C4-2B (cell line): ENCODE measurements around the gene PRND.
"Not testable (repeated sequence)": the region's sequence is repeated elsewhere in the genome, so short reads cannot be mapped to it uniquely, and the experiment has no call there.

Experiments
- H3K27ac ChIP-seq: fragments of 450-650 bp; 2 replicates; pipeline ENCODE4 v1.5.1; 2017
- ZFX ChIP-seq: fragments of 450-650 bp; IDR thresholded peaks from 2 replicates; pipeline ENCODE4 v1.6.1; 2017
- TF ChIP-seq, protein P1 (sequence below): fragments of 450-650 bp; conservative IDR thresholded peaks from 2 replicates; pipeline ENCODE4 v1.5.1; 2017; ENCODE audit warnings: mild to moderate bottlenecking

The PRND gene

DNA sequence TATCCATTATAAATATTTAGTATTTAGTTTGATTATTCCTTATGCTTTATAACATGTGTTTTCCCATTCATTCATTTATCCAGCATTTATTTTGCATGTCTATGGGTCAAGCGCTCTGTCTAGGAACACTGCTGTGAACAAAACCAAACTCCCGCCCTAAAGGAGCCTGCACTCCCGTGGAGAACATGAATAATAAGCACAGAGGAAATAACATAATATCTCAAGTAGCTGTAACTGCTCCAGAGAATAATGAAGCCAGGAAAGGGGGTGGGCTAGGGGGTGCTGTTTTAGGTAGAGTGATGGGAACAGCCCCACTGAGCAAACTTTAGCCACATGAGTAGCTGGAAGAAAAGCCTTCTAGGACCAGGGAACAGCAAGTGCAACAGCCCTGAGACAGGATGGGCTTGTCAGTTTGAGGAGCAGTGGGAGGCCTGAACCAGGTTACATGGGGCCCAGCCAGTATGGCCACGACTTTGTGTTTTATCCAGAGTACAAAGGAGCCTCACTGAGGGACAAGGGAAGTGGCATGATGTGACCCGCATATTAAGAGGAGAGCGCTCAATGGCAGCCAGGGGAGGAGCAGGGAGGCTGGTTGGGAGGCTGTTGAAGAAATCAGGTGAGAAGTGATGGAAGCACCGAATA lies 24.4 kb upstream of the PRND start:
- no peak overlapping the region for H3K27ac ChIP-seq
- TF ChIP-seq, protein P1, sequence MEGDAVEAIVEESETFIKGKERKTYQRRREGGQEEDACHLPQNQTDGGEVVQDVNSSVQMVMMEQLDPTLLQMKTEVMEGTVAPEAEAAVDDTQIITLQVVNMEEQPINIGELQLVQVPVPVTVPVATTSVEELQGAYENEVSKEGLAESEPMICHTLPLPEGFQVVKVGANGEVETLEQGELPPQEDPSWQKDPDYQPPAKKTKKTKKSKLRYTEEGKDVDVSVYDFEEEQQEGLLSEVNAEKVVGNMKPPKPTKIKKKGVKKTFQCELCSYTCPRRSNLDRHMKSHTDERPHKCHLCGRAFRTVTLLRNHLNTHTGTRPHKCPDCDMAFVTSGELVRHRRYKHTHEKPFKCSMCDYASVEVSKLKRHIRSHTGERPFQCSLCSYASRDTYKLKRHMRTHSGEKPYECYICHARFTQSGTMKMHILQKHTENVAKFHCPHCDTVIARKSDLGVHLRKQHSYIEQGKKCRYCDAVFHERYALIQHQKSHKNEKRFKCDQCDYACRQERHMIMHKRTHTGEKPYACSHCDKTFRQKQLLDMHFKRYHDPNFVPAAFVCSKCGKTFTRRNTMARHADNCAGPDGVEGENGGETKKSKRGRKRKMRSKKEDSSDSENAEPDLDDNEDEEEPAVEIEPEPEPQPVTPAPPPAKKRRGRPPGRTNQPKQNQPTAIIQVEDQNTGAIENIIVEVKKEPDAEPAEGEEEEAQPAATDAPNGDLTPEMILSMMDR = no peak
- TF ChIP-seq ZFX = no peak

DNA sequence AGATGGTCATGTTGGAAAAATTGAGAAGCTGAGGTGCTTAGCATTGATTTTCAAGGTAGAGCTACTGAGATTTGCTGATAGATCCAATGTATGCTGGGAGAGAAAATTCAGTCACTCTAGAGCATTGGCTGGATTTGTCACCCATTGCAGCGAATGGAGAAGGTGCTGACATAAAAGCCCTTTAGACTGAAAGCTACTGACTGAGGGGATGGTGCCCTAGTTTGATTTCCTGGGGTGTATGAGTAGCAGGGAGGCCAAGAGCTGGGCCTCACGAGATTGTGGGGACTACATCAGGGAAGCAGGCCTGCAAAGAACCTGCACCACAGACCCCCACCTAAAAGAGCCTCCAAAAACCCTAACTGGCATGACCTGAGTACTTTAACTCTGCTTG lies 23.9 kb upstream of the PRND start:
- TF ChIP-seq, protein P1 = no peak
- TF ChIP-seq ZFX = no peak
- H3K27ac ChIP-seq = no peak overlapping the region

GRCh38 chr20:4699216-4699615 lies 22.5 kb upstream of the PRND start:
- H3K27ac ChIP-seq = no peak overlapping the region
- TF ChIP-seq, protein P1 = no peak
- no peak for TF ChIP-seq ZFX

DNA sequence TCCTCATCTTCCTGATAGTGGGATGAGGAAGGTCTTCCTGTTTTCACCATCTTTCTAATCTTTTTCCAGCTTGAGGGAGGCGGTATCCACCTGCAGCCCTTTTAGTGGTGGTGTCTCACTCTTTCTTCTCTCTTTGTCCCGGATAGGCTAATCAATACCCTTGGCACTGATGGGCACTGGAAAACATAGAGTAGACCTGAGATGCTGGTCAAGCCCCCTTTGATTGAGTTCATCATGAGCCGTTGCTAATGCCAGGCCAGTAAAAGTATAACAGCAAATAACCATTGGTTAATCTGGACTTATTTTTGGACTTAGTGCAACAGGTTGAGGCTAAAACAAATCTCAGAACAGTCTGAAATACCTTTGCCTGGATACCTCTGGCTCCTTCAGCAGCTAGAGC lies 21.8 kb upstream of the PRND start:
- TF ChIP-seq ZFX = no peak
- TF ChIP-seq, protein P1 = no peak
- H3K27ac ChIP-seq = no peak overlapping the region

GRCh38 chr20:4702562-4703280 lies 19.0 kb upstream of the PRND start:
- TF ChIP-seq ZFX = no peak
- TF ChIP-seq, protein P1 = no peak
- H3K27ac ChIP-seq = no peak overlapping the region

DNA sequence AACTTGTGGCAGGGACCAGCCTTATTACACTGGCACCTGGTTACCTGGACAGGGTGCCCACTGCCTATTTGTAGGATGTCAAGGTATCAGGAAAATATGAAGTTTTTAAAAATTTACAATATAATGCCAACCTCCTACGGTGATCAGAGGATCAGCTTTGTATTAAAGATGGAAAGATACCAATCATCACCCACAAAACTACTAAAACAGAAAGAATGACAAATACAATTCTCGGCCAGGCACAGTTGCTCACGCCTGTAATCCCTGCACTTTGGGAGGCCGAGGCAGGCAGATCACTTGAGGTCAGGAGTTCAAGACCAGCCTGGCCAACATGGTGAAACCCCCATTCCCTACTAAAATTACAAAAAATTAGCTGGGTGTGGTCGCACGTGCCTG lies 18.4 kb upstream of the PRND start:
- no peak for TF ChIP-seq ZFX
- TF ChIP-seq, protein P1 = no peak
- H3K27ac ChIP-seq = no peak overlapping the region

DNA sequence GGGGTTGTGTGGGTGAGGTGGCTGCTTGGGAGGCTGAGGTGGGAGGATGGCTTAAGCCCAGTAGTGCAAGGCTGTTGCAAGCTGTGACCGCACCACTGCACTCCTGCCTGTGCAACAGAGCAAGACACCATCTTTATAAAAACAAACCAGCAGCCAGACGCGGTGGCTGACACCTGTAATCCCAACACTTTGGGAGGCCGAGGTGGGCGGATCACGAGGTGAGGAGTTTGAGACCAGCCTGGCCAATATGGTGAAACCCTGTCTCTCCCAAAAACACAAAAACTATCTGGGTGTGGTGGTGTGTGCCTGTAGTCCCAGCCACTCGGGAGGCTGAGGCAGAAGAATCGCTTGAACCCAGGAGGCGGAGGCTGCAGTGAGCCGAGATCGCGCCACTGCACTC lies 14.8 kb upstream of the PRND start:
- not testable (repeated sequence) for H3K27ac ChIP-seq

- TF ChIP-seq, protein P1 = no peak
- no peak for TF ChIP-seq ZFX
- no peak overlapping the region for H3K27ac ChIP-seq
Measured at GRCh38 chr20:4708036-4708435, 13.7 kb upstream of the PRND start.
